BLaER1 treated with 17β-estradiol and CSF1 and Interleukin-3, amounts not matched to agents 10 nM and 100 nM (cell line): ENCODE results near the gene AK2.

Source experiments
- H3K27ac ChIP-seq, 11 experiments: shearing (Covaris generic); formaldehyde crosslinking; 2 replicates each; pipeline ENCODE4 v1.8.1; 2022
- H3K27me3 ChIP-seq, 11 experiments: shearing (Covaris generic); formaldehyde crosslinking; 2 replicates each; pipeline ENCODE4 v1.8.1; 2022
- H3K36me3 ChIP-seq, 11 experiments: shearing (Covaris generic); formaldehyde crosslinking; 2 replicates each; pipeline ENCODE4 v1.8.1; 2022
- H3K4me1 ChIP-seq, 10 experiments: shearing (Covaris generic); formaldehyde crosslinking; 2 replicates each; pipeline ENCODE4 v1.8.1; 2022
- H3K4me2 ChIP-seq, 11 experiments: shearing (Covaris generic); formaldehyde crosslinking; 2 replicates each; pipeline ENCODE4 v1.8.1; 2022
- H3K4me3 ChIP-seq, 10 experiments: shearing (Covaris generic); formaldehyde crosslinking; 2 replicates each; pipeline ENCODE4 v1.8.1; 2022
- H3K9ac ChIP-seq, 11 experiments: shearing (Covaris generic); formaldehyde crosslinking; 2 replicates each; pipeline ENCODE4 v1.8.1; 2022
- H3K9me3 ChIP-seq, 11 experiments: shearing (Covaris generic); formaldehyde crosslinking; replicated peaks in 1 of 11; 2 replicates each; pipeline ENCODE4 v1.8.1; 2022
- H4K20me1 ChIP-seq, 11 experiments: shearing (Covaris generic); formaldehyde crosslinking; 2 replicates each; pipeline ENCODE4 v1.8.1; 2022
- Cebpa-rat ChIP-seq, 11 experiments: shearing (Covaris generic); IDR thresholded peaks; 2 replicates each; pipeline ENCODE4 v1.8.1; 2022

AK2 gene

DNA sequence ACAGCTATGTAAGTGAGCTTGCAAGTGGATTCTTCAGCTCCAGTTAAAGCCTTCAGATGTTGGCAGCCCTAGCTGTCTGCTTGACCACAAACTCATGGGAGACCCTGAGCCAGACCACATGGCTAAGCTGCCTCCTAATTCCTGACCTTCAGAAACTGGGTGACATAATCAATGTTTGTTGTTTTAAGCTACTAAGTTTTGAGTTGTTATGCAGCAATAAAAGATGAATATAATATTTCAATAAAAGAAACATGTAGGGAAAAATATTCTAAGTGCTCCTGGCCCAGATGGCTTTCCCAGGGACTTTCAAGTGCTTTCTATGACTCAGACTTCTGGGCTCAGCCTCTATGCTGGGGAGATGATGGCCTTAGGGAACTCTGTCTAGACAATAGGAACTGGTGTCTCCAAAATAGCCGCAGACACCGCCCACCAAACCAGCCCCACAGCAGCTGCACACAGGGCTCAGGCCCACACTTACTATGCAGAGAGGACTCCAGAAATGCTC, 23.9 kb upstream of the AK2 start:
- H3K27ac ChIP-seq, result peak overlapping the region in 4 of 11 experiments; percentile 1 to 50 (median 21); a peak in 4 of 22 replicates

DNA sequence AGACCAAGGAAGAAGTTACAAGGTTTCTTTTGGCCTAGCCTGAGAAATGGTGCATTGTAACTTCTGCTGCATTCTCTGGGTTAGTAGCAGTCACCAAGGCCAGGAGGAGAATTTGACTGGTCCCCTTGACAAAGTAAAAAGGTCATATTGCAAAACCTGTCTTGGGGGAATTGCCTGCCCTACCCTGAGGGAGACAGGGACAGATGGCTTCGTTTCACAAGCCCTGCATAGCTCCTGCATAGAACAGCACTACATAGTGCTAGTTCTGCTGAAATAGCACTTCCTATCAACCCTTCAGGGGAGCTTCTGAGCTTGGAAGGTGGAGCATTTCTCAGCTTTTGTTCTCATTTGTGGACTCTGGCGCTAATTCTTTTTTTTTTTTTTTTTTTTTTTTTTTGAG, 20.4 kb upstream of the AK2 start:
- H3K4me3 ChIP-seq, result no peak overlapping the region
- no peaks in the 10 kb centered on the region for H4K20me1 ChIP-seq
- TF ChIP-seq Cebpa-rat (IDR thresholded peaks at IDR 0.05), result peak in 2 of 11 experiments; percentile 60 to 62; a peak in 3 of 22 replicates
- peak overlapping the region in 3 of 11 experiments; percentile 35 to 49 (median 45); a peak in 4 of 22 replicates for H3K9ac ChIP-seq
- peaks cover 8 to 23% (median 17%) of the 10 kb centered on the region in 11 experiments for H3K9me3 ChIP-seq
- H3K27ac ChIP-seq, result peak overlapping the region in 5 of 11 experiments; percentile 11 to 72 (median 66); a peak in 8 of 22 replicates
- H3K4me2 ChIP-seq, result peak overlapping the region in 8 of 11 experiments; percentile 42 to 79 (median 66); a peak in 15 of 22 replicates
- no peaks in the 10 kb centered on the region for H3K27me3 ChIP-seq
- peaks cover 20 to 54% (median 46%) of the 10 kb centered on the region in 10 experiments for H3K4me1 ChIP-seq
- no peaks in the 10 kb centered on the region for H3K36me3 ChIP-seq

More for the DNA sequence above, 23.9 kb upstream of the AK2 start:
- peaks cover 20 to 41% (median 35%) of the 10 kb centered on the region in 10 experiments for H3K4me1 ChIP-seq
- H3K9me3 ChIP-seq, result peaks cover 39 to 52% (median 47%) of the 10 kb centered on the region in 11 experiments
- no peak for TF ChIP-seq Cebpa-rat (IDR thresholded peaks at IDR 0.05)
- H3K9ac ChIP-seq, result no peak overlapping the region
- H3K27me3 ChIP-seq, result no peaks in the 10 kb centered on the region
- peaks cover 0 to 6% (median 0%) of the 10 kb centered on the region in 11 experiments; a peak in 3 of 22 replicates for H3K36me3 ChIP-seq
- H3K4me3 ChIP-seq, result no peak overlapping the region
- H4K20me1 ChIP-seq, result no peaks in the 10 kb centered on the region
- peak overlapping the region in 5 of 11 experiments; percentile 5 to 39 (median 31); a peak in 5 of 22 replicates for H3K4me2 ChIP-seq

DNA sequence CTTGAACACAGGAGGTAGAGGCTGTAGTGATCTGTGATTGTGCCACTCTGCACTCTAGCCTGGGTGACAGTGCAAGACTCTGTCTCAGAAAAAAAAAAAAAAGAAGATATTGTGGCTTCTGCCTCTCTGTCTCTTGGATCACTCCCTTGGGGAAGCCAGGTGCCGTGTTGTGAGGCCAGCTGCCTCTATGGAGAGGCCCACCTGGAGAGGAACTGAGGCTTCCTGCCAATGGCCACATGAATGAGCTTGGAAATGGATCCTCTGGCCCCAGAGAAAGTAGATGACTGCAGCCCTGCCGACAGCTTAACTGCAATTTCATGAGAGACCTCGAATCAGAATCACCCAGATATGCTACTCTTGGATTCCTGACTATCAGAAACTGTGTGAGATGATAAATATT, 19.7 kb upstream of the AK2 start:
- Histone ChIP-seq H3K4me1 (peaks cover 20 to 54% (median 46%) of the 10 kb centered on the region in 10 experiments), H3K36me3 (no peaks in the 10 kb centered on the region), H3K9me3 (peaks cover 2 to 17% (median 11%) of the 10 kb centered on the region in 11 experiments; a peak in 15 of 22 replicates), H3K27me3 (no peaks in the 10 kb centered on the region), H4K20me1 (no peaks in the 10 kb centered on the region), H3K4me2 (peak overlapping the region in 9 of 11 experiments; percentile 26 to 79 (median 58); a peak in 16 of 22 replicates), H3K27ac (peak overlapping the region in 5 of 11 experiments; percentile 11 to 72 (median 61); a peak in 8 of 22 replicates), H3K9ac (peak overlapping the region in 3 of 11 experiments; percentile 35 to 49 (median 45); a peak in 4 of 22 replicates), H3K4me3 (no peak overlapping the region)
- TF ChIP-seq Cebpa-rat (IDR thresholded peaks at IDR 0.05), result no peak

DNA sequence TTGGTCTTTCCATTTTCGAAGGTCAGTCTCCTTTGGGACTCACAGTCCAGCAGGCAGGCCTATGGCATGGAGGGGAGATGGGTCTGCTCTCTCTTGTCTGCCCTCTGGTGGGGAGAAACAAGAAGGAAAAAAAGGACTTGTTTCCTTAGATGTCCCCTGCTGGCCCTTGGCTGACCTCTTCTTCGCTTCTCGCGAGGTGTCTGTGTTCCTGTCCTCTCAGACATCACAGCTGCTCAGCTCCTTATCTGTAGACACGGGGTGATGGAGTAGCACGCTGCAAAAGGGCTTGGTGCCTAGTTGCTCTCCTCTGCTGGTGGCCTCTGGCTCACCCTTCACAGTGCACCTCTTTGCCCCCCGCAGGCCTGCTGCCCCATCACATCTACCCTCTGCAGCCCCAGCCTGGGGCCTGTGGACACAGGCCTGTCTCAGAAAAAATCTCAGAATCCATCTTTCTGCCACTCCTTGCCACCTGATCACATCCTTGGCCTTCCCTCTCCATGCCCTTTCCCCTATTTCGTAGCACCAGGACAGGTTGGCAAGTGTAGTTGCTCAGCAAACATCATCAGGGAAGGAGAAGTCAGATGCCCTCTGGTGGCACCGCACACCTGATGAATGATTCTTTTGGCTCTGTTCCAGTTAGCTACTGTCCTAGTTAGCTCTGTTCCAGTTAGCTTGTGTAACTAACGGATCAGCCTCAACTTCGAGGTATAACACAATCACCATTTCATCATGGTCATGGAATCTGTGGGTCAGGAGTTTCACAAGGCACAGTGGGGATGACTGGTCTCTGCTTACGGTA, 18.7 kb upstream of the AK2 start:
- no peaks in the 10 kb centered on the region for H4K20me1 ChIP-seq
- peaks cover 17 to 52% (median 47%) of the 10 kb centered on the region in 10 experiments for H3K4me1 ChIP-seq
- H3K36me3 ChIP-seq, result no peaks in the 10 kb centered on the region
- H3K27ac ChIP-seq, result peak overlapping the region in 7 of 11 experiments; percentile 7 to 72 (median 58); a peak in 7 of 22 replicates
- no peaks in the 10 kb centered on the region for H3K27me3 ChIP-seq
- no peak overlapping the region for H3K4me3 ChIP-seq
- peaks cover 0 to 18% (median 10%) of the 10 kb centered on the region in 11 experiments; a peak in 14 of 22 replicates for H3K9me3 ChIP-seq
- no peak for TF ChIP-seq Cebpa-rat (IDR thresholded peaks at IDR 0.05)
- peak overlapping the region in 2 of 11 experiments; percentile 0 to 11; a peak in 1 of 22 replicates for H3K9ac ChIP-seq
- peak overlapping the region in 9 of 11 experiments; percentile 21 to 79 (median 58); a peak in 16 of 22 replicates for H3K4me2 ChIP-seq

DNA sequence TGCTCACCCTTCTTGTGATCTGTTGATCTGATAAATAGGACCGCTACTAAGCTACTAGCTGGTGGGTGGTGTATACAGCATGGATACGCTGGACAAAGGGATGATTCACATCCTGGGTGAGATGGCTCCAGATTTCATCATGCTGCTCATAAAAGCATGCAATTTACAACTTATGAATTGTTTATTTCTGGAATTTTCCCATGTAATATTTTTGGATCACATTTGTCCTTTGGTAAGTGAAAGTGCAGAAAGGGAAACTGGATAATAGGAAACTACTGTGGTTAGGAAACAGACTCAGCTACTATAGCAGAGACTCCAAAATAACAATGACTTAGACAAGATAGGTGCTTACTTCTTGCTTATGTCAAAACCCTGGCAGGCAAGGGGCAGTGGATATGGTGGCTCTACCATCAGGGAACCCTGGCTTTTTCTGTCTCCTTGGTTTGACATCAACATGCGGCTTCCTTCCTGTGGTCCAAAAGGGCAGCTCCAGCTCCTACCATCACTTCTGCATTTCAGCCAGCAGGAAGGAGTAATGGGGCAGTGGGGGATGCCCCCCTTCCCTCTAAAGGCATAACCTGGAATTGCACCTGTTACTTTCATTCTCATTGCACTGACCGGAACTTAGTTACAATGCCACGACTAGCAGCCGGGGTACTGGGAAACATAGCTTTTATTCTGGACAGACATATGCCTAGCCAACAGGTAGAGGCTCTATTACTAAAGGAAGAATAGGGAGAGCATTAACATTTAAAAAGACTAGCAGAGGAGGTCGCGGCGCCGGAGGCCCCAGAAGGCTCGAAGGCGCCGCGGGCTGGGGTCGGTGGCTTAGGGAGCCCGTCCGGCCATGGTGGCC, 13.8 kb upstream of the AK2 start:
- Histone ChIP-seq H3K9me3 (peaks cover 0 to 21% (median 11%) of the 10 kb centered on the region in 11 experiments; a peak in 14 of 22 replicates), H3K9ac (peak overlapping the region in 2 of 11 experiments; percentile 29 to 36; a peak in 1 of 22 replicates), H3K4me2 (peak overlapping the region in 10 of 11 experiments; percentile 2 to 86 (median 70); a peak in 20 of 22 replicates), H3K4me1 (peaks cover 28 to 45% (median 31%) of the 10 kb centered on the region in 10 experiments), H3K27me3 (no peaks in the 10 kb centered on the region), H3K27ac (peak overlapping the region in 8 of 11 experiments; percentile 3 to 81 (median 27); a peak in 10 of 22 replicates), H3K4me3 (no peak overlapping the region), H4K20me1 (no peaks in the 10 kb centered on the region), H3K36me3 (no peaks in the 10 kb centered on the region)
- TF ChIP-seq Cebpa-rat (IDR thresholded peaks at IDR 0.05), result no peak

DNA sequence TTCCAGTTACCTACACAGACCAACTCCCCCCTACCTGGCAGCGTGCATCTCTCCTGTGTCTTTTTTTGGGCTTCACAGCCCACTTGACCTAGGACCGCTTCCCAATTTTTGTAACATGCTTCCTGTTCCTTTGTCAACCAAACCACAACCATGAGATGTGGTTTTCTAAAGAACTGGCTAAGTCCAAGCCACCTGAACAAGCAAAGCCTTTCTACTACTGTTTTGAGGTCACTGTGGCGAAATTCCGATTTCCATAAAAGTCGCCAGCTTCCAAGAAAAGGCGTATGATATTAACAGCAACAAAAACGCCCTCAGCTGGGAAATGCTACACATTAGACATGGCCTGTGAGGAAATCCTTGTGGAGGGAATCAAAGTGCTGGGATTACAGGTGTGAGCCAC, 12.7 kb upstream of the AK2 start:
- Histone ChIP-seq H3K9ac (no peak overlapping the region; a peak in 1 of 22 replicates), H3K36me3 (no peaks in the 10 kb centered on the region), H3K4me2 (peak overlapping the region; percentile 49 to 86 (median 67)), H3K9me3 (peaks cover 0 to 21% (median 11%) of the 10 kb centered on the region in 11 experiments; a peak in 14 of 22 replicates), H3K4me3 (no peak overlapping the region), H4K20me1 (no peaks in the 10 kb centered on the region), H3K27ac (peak overlapping the region in 7 of 11 experiments; percentile 3 to 81 (median 56); a peak in 10 of 22 replicates), H3K27me3 (no peaks in the 10 kb centered on the region), H3K4me1 (peaks cover 19 to 43% (median 32%) of the 10 kb centered on the region in 10 experiments)
- no peak for TF ChIP-seq Cebpa-rat (IDR thresholded peaks at IDR 0.05)

DNA sequence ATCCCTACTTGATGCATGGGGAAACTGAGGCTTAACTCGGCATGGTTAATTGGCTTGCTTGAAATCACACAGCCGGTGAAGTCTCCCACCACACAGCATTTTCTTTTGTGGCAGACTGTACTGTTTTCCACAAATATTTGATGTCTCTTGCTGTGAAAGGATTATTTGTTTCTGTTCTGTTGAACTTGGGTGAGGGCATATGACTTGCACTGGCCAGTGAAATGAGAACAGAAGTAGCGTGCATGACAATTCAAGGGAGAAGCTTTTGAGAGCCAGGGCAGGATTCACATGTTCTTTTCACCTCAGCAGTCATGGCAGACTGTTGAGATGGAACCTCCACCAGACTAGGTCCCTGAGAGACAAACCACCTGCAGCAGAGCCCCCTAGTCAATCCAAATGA, 11.7 kb upstream of the AK2 start:
- H3K27me3 ChIP-seq, result no peaks in the 10 kb centered on the region
- H3K4me1 ChIP-seq, result peaks cover 17 to 43% (median 31%) of the 10 kb centered on the region in 10 experiments
- peaks cover 0 to 13% (median 6%) of the 10 kb centered on the region in 11 experiments; a peak in 13 of 22 replicates for H3K9me3 ChIP-seq
- no peak overlapping the region for H3K27ac ChIP-seq
- no peaks in the 10 kb centered on the region for H3K36me3 ChIP-seq
- no peak overlapping the region for H3K9ac ChIP-seq
- TF ChIP-seq Cebpa-rat (IDR thresholded peaks at IDR 0.05), result no peak
- no peak overlapping the region for H3K4me3 ChIP-seq
- H3K4me2 ChIP-seq, result peak overlapping the region in 2 of 11 experiments; percentile 82 to 86; a peak in 3 of 22 replicates
- H4K20me1 ChIP-seq, result no peaks in the 10 kb centered on the region

DNA sequence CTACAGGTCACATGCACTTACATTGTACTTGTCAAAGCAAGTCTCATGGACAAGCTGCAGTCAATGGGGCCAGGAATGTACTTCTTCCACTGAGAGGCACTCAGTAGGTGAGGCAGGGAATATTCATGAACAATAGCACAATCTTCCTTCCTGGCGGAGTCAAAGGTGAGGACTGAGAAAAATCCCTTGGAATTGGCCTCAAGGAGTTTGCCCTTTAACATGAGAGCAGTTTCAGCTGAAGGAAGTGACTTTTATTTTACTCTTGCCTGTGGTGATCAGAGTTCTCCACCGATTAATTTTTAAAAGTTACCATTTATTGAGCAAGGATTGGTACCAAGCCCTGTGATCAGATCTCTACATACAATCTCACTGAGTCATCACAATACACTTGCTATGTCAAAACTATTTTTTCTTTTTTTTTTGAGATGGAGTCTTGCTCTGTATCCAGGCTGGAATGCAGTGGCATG, 11.2 kb upstream of the AK2 start:
- Histone ChIP-seq H3K4me3 (no peak overlapping the region), H3K4me1 (peaks cover 17 to 43% (median 31%) of the 10 kb centered on the region in 10 experiments), H3K9me3 (peaks cover 0 to 12% (median 6%) of the 10 kb centered on the region in 11 experiments; a peak in 9 of 22 replicates), H3K36me3 (no peaks in the 10 kb centered on the region), H3K27me3 (no peaks in the 10 kb centered on the region), H4K20me1 (no peaks in the 10 kb centered on the region), H3K9ac (no peak overlapping the region), H3K27ac (no peak overlapping the region), H3K4me2 (no peak overlapping the region)
- TF ChIP-seq Cebpa-rat (IDR thresholded peaks at IDR 0.05), result no peak
